ENCODE results near the gene UBE2O.

The UBE2O gene

GRCh38 chr17:76472258-76472645, 19.3 kb upstream of the UBE2O start:
- no peak overlapping the region for H3K4me3 ChIP-seq (replicated peaks; ENCODE audit: low read depth, low read length)
- no peak for DNase-seq (ENCODE audit: low read depth)
- TF ChIP-seq CTCF (IDR thresholded peaks at IDR 0.05; ENCODE audit: low read length, missing control alignments), result no peak

DNA sequence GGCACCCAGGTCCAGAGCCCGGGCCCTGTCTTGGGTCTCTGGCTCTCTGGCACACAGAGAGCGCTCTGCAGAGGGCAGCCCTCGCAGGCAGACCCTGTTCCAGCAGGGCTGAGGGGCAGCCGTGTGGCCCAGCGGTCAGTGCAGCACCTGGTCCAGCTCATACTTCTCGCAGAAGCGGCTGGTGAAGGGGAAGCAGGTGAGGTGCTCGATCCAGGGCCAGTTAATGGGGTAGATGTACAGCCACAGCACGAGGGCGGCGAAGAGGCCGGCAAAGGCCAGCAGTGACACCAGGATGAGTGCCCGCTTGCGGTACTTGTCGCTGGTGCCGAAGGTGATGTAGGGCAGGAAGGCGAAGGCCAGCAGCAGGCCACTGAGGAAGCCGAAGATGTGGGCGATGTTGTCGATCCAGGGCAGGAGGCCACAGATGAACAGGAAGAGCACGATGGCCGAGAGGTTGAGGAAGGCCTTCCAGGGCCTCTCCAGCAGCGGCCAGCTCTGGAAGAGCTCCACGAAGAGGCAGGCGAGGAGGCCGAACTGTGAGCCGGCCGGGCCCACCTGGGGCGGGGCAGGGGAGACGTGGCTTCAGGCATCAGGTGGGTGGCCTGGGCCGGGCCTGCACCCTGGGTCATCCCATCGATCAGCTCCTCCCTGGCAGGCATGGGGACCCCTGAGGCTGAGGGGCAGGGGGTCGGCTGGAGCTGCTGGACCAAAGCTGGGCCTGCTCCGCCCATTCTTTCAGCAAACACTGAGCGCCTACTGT, 18.7 kb upstream of the UBE2O start:
- no peak for DNase-seq (ENCODE audit: low read depth)
- no peak for TF ChIP-seq CTCF (IDR thresholded peaks at IDR 0.05; ENCODE audit: low read length, missing control alignments)
- no peak overlapping the region for H3K4me3 ChIP-seq (replicated peaks; ENCODE audit: low read depth, low read length)

DNA sequence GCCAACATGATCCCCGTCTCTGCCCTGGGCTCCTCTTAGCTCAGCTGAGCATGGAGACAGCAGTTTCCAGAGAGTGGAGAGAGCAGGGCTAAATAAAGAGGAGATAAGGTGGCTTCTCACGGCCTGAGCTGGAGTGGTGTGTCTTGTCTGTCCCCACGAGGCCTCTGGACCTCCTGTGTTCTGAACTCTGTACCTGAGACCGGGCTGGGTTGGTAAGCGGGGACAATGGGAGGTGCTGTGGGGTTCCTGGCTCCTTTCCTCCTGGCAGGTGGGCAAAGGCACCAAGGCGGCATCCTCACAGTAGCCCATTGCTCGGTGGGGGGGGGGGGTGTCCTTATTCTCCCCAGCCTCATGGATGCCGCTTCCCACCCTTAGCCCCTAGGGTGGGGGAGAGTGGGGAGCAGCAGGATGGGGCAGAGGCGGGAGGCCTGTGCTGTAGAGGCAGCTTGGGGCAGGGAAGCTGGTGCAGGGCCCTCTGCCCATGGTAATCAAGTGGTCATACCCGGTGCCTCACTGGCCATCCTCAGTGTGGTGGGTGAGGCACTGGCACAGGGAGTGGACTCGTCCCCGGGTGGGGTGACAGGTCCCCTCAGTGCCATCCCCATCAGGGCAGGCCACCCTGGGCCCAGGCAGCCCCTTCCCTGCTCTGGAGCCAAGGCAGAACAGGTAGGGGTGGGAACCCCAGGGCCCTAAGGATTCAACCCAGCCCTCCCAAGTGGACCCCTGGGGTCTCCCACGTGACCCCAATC, 17.2 kb upstream of the UBE2O start:
- no peak overlapping the region for H3K4me3 ChIP-seq (replicated peaks; ENCODE audit: low read depth, low read length)
- TF ChIP-seq CTCF (IDR thresholded peaks at IDR 0.05; ENCODE audit: low read length, missing control alignments), result no peak
- no peak for DNase-seq (ENCODE audit: low read depth)

- H3K4me3 ChIP-seq (replicated peaks; ENCODE audit: low read depth, low read length), result no peak overlapping the region
- TF ChIP-seq CTCF (IDR thresholded peaks at IDR 0.05; ENCODE audit: low read length, missing control alignments), result no peak
- DNase-seq (ENCODE audit: low read depth), result no peak
Observed at GRCh38 chr17:76469076-76469990, 16.4 kb upstream of the UBE2O start.

- no peak for TF ChIP-seq CTCF (IDR thresholded peaks at IDR 0.05; ENCODE audit: low read length, missing control alignments)
- no peak overlapping the region for H3K4me3 ChIP-seq (replicated peaks; ENCODE audit: low read depth, low read length)
- no peak for DNase-seq (ENCODE audit: low read depth)
Observed at GRCh38 chr17:76468634-76469010, 15.7 kb upstream of the UBE2O start.

GRCh38 chr17:76467809-76468633, 15.1 kb upstream of the UBE2O start:
- no peak for TF ChIP-seq CTCF (IDR thresholded peaks at IDR 0.05; ENCODE audit: low read length, missing control alignments)
- DNase-seq (ENCODE audit: low read depth), result no peak
- no peak overlapping the region for H3K4me3 ChIP-seq (replicated peaks; ENCODE audit: low read depth, low read length)

All from fibroblast of pulmonary artery (primary cell).